Measurements from ENCODE around the gene FAM50A.

DNA sequence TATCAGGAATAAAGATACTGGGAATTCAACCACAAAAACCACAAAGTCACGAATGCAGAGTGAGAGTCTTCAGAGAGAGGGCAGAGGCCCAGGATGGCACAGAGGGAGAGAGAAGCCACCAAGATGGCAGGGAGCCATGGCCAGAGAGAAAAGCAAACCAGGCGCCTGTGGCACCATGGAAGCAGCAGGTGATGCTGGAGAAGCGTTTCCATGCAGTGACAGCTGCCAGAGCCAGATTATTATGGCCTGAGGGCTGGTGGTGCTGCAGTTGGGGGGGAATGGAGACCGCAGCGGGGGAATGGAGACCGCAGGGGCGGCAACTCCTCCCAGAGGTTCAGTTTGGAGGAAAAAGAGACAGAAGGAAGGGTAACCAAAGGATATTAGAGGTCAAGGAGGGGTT lies 26.8 kb upstream of the FAM50A start:
- TF ChIP-seq, protein P1, sequence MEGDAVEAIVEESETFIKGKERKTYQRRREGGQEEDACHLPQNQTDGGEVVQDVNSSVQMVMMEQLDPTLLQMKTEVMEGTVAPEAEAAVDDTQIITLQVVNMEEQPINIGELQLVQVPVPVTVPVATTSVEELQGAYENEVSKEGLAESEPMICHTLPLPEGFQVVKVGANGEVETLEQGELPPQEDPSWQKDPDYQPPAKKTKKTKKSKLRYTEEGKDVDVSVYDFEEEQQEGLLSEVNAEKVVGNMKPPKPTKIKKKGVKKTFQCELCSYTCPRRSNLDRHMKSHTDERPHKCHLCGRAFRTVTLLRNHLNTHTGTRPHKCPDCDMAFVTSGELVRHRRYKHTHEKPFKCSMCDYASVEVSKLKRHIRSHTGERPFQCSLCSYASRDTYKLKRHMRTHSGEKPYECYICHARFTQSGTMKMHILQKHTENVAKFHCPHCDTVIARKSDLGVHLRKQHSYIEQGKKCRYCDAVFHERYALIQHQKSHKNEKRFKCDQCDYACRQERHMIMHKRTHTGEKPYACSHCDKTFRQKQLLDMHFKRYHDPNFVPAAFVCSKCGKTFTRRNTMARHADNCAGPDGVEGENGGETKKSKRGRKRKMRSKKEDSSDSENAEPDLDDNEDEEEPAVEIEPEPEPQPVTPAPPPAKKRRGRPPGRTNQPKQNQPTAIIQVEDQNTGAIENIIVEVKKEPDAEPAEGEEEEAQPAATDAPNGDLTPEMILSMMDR (conservative IDR thresholded peaks at IDR 0.05): no peak
- no peak for TF ChIP-seq EZH2 (IDR thresholded peaks at IDR 0.05; ENCODE audit: low read depth)
